CD4-positive, alpha-beta T cell treated with Interleukin-15 for 4 hours (primary cell): ENCODE results near the gene PRICKLE2.

ENCODE experiments used
- DNase-seq: peaks from one replicate; pipeline ENCODE4 v3.0.0-alpha.2; 2020; ENCODE audit warnings: low spot score

Gene PRICKLE2

DNA sequence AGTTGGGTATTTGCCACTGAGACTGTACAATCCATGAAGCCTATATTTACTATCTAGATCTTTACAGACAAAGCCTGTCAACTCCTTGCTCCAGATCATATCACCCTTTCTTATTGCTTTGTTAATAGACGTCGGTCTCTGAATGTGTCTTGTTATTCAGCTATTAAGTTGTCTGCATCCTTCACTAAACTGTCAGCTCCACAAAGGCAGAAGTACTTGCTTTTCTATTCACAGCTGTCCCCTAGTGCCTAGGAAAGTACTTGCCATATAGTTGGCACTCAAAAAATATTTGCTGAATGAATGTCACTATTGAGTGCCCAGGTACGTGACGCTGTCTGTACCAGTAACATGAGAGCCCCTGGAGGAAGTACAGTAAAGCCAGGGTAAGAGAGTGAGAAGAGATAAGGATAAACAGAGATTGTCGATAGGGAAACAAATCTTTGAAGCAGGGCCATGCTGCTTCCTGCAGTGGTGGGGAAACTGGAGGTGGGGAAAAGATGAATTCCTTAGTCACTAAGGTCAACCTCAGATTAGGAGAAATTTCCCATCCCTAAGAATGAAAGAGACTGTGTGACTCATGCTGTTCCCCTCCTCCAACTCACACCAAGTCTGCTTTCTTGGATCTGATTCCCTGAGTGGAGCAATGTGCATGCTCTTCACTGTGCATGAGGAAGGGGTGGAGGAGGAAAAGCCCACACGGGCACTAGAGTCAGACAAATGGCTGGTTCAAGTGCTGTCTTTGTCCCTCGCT is 36.3 kb downstream of the PRICKLE2 start:
- no peak for DNase-seq

DNA sequence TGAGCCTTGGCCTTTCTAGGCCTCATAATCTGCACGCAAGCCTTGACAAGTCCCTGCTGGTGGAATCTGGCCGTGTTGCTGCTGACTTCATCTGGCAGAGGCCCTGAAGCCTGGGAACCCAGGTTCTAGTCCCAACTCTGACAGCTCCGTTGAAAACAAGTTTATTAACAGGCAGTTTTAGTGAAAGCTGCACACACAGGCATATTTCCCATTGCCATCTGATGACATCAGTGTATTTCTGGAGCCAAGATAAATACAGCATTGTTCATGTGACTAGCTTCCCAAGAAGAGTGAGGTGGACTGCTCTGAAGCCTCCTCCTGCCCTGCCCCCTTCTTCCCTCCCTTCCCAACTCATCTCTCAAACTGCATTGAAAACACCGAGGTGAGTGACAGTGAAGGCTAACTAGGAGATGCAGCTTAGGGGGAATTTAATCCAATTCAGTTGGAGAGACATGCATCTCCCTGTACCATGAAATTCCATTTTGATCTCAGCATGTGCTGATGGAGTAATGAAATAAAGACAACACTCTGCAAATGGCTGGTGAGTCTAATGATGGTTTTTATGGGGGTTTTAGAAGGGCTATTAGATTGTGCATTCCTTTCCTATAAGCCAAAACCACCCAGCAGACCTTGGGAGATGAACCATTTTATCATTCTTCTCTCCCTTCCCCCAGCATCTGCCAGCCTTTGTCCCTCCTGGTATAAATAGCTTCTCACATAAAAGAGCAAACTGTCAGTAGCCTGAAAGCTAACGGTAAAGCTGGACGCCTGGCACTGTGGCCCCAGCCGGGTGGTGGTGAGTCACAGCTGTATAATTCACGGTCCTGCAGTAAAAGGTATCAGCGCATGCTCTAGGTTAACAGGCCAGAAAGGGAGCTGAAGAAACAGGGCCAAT is 38.0 kb downstream of the PRICKLE2 start:
- no peak for DNase-seq

DNA sequence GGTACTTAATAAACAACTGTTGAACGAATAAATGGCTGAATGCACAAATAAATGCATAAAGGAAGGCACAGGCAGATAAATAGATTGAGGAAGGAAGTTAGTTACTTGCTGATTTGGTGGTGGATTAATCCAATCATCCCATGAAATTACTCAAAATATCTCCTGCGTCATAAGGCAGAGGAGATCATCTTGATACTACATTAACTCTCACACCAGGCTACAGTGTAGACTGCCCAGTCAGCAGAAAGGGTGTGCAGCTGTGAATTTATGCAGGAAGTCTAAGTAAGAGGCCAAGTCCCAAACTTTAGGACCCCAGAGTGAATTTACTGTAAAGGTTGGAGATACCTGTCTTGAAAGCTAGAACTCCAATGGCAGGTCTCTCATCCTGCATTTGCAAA is 38.6 kb downstream of the PRICKLE2 start:
- no peak for DNase-seq

DNA sequence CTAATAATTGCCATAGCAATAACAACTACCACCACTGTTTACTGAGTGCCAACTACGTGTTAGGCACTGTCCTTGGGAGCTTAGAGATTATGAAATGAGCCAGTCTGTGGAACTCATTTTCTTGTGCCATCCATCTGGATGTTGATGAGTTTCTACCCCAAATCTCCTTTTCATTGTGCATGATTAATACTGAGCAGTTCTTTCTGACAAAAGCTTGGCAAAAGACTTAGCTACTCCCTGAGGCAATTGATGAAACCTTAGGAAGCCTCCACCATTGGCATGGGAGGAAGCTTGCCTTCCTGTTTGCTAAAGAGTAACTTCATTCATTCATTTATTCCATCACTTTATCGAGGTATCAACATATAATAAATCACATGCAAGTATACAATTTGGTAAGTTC is 39.8 kb downstream of the PRICKLE2 start:
- DNase-seq = no peak

DNA sequence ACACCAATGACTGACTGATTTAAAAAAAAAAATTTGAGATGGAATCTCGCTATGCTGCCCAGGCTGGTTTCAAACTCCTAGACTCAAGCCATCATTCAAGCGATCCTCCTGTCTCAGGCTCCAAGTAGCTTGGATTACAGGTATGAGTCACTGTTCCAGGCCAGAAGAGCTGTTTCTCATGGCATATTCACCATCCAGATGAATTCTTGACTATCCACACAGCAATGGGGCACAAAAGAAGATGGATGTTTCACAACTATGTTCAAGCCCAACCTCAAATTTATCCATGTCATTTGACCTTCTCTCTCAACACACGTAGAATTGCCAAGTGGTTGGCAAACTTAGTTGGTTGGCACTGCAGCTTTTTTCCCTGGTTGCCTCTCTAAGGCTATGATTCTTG is 40.6 kb downstream of the PRICKLE2 start:
- no peak for DNase-seq

DNA sequence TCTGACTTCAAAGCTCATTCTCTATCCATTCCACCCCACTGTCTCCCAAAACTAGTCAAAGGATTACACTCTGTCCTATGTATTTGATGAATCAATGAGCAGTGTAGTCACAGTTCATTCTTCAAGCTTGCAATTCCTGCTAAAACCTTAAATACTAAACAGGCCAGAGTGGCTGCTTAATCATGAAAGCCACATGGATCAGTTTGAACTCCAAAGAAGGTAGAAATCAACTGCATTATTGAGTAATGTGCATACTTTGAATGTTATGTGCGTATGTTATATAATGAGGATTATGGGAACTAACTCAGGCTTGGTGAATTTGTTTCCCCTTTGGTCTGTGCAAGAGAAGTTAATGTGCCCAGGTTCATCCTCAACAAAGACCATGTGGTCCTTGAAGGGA is 45.4 kb downstream of the PRICKLE2 start:
- no peak for DNase-seq

DNA sequence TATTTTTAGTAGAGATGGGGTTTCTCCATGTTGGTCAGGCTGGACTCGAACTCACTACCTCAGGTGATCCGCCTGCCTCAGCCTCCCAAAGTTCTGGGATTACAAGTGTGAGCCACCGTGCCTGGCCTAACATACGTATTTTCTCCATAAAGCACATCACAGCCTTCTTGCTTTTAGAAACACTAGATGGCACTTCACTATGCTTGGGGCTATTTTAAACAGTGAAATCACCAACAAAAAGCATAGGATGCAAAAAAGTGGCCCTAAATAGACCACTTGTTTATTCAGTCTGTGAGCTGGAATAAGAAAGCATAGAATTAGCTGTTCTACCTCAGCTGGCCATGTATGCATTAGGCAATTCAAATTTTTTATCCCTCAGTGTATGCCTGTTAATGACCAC is 46.0 kb downstream of the PRICKLE2 start:
- no peak for DNase-seq

DNA sequence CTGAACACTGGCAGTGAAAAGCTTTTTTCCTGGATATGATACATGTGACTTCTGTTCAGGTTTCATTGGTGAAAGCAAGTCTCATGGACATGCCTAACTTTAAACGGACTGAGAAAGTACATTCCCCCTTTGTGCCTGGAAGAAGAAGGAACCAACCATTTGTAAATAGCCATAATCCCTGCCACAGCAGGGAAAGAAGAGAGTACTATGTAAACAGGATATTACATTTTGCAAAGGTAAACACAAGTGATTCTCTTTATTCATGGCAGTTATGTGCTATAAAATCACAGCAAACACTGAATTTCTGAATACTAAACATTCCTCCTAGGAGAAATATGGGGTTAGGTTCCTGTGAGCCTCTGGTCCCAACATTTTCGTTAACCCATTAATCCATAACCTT is 46.8 kb downstream of the PRICKLE2 start:
- DNase-seq = no peak

DNA sequence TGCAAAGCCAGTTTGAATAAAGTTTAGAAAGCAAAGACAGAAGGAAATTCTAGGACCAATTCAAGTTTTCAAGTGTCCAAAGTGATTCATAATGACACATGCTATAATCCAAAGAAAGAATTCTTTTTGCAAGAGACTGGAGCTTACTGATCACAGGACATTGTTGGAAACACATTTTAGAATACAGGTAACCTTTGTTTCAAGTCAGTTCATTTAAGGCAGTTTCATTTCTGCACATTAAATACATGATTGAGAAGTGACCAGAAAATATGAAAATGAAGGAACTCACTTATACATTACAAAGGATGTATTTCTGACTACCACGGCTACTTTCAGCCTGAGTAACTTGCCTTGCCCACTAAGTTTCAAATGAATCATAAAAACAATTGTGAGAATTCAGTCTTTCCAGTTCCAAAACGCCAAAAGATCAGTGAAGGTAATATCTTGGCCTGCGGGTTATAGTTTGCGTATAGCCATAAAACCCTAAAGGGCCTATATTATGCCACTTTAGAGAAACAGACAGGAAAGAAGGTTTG is 48.7 kb downstream of the PRICKLE2 start:
- DNase-seq = no peak

DNA sequence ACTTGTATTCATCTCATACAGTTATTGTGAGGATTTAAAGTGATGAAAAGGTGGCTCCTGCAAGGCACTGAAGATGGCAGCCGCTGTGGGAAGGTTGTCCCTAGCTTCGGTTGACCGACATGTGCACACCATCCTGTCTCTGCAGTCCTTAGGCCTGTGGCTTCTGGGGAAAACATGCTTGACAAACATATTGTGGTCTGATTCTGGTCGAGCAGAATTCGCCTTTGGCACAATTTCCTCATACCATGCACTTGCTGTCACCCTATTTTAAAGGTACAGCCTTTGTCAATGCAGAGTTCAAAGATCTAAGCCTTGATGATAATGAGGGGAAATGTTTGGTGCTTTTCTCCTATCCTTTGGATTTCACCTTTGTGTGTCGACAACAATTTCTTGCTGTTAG is 50.9 kb downstream of the PRICKLE2 start:
- no peak for DNase-seq

DNA sequence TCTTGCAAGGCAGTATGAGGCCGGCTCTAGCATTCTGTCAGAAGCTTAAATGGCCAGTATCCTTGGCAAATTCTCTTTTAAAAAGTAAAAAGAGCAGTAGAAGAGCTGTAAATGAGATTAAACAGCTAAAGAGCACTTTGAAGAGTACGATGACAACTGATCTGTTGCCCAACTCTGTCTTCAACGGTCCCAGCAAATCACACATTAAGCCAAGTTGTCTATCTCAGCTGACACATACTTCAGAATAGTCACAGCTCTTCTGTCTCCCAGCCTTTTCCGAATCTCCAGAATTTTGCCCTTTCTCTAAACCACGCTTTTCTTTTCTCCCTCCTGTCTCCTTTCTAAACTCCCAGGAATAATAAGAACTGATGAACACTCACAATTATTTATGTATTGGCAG is 51.7 kb downstream of the PRICKLE2 start:
- DNase-seq = no peak

DNA sequence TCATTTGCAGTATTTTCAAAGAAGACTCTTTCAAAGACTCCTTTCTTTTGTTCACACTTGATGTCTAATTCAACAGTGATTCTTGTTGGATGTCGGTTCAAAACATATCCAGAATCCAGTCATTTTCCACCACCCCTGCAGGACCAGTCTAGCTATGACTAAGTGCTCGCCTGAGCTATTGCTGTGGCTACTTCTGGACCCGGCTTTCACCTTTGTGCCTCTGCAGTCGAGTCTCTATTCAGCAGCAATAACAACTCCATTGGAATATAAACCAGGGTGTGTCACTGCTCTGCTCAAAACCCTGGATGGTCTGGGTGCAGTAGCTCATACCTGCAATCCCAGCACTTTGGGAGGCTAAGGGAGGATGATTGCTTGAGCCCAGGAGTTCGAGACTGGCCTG is 55.0 kb downstream of the PRICKLE2 start:
- no peak for DNase-seq

DNA sequence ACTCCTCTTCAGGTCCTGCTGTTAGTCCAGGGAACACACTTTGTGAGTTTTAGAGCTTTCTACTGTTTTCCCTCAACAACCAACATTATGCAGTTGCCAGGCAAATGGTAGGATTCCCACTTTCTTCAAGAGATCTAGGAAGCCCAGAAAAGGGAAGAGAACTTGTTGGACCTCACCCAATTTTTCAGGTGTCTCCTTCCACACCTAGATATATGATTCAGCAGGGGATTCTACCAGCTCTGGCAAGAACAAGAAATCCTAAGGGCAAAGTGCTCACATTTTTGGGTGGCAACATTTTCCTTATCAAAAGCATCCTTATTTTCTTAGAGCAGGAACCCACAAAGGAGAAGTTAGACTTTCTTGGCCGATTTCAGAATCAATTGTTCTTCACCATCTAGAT is 57.4 kb downstream of the PRICKLE2 start:
- no peak for DNase-seq

DNA sequence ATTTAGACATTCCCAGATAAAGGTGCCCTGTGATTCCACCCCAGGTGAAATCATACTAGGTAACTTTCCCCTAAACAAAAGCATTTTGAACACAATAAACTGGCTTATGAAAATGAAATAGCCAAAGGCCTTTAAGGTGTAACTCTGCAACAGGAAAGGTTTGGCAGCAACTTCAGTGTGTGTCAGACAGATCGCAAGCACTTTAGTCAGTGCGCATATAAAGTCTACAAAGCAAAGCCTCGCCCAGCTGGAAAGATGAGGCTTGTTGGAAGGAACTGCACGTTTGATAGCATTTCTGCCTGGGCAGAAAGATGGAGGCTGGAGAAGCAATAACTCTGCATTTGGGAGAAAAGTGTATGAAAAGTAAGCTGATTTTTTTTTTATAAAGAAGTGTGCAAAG is 57.9 kb downstream of the PRICKLE2 start:
- DNase-seq = no peak

DNA sequence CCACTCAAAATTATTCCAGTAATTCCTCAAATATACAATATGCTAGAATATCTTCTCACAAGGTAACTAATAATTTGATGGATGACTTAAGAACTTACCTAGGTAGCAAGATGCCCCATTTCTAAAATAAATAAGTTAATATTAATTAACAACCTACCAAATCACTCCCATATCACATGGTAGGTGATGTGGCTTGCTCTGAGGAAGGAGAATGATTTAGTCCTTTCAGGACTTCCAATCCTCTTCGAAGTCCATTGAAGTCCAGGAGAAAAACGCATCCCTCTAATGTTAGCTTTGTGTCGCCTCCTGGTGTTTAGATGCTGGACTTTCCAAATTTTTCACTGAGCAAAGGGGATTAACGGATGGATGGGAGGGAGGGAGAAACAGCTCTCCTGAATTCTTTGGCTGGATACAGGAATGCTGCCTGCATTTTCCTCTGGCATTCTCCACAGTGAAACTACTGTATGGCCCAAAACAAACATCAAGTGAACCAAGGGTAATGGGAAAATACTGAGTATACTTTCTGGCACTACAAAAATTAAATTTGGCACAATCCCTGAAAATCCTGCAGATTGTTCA is 58.6 kb downstream of the PRICKLE2 start:
- no peak for DNase-seq

DNA sequence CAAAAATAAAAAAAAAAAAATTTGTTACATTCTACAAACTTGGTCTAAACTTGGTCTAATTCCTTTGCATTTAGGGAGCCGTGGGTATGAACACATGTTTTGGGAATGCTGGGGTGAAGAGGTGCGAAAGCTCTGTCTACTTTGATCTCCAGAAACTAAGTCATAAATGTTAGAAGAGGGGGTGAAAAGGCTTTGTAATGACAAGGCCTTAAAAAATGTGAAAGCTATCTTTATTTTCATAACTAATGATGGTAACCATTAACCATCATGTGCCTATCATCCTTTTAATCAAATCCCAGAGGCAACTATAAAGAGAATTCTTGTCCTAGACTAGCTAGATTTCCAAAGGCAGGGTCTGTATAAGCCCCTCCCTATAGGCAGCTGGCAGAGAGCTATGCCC is 60.9 kb downstream of the PRICKLE2 start:
- DNase-seq = no peak

DNA sequence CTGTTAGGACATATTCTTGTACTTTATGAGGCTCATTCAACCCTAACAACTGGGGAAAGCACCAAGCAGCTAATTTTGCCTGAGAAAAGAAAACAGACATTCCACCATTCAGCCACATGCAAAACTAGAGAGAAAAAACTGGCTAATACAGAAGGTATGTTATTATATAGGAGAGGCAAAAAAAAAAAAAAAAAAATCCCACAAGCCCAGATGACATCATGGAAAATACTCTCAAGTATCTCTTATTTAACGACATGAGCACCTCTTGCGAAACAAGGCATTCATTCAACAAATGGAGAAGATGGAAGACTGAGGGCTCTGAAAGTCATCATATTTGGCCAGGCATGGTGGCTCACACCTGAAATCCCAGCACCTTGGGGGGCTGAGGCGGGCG is 61.5 kb downstream of the PRICKLE2 start:
- no peak for DNase-seq

DNA sequence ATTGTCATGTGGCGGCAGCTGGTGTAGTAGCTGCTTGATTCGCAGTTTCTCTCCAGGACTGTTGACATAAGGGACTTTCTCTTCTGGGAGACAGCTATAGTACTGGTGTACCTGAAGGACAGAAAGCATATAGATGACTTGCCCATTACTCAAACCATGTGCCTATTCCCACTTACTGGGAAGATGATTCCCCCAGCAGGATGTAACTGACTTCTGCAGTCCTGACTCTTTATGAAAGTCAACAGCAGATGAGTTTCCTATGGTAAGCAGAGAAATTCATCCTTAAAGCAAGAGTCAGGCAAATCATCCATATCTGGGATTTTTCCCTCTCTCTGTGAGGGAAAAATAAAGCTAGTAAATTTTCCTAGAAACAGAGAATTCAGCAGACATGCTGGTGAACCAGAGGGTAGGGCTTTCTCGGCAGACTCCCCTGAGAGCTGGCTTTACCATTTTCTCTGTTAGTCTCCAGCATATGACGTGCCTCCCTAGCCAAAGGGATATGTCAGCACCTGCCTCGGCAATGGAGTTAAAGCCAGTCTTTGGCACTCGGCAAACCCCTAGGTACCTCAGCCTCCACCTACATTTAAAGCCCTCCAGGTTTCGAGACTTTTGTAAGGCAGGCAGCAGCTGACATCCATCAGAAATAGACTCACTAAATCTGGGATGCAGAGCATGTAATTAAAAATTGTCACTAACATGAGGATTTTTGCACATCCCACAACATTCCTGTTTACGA is 62.1 kb downstream of the PRICKLE2 start:
- DNase-seq = no peak

DNA sequence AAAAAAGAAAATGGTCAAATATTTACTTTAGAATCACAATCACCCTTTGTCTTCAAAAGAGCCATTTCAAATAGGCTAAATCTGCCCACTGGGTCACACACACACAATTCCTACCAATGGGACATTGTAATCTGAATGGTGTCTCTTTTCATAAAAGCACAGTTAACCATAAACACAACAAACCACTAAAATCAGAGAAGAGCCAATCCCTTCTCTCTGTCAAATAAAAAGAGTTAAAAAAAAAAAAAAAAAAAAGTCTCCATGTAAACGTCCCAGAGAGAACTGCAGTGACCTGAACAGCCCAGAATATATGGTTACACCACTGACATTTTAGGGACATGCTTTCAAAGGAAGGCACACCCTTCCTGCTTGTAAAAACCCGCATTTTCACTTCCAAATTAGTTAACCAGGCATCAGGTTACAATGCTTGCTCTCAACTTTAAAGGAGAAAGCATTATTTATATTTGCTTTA is 63.7 kb downstream of the PRICKLE2 start:
- DNase-seq = no peak

DNA sequence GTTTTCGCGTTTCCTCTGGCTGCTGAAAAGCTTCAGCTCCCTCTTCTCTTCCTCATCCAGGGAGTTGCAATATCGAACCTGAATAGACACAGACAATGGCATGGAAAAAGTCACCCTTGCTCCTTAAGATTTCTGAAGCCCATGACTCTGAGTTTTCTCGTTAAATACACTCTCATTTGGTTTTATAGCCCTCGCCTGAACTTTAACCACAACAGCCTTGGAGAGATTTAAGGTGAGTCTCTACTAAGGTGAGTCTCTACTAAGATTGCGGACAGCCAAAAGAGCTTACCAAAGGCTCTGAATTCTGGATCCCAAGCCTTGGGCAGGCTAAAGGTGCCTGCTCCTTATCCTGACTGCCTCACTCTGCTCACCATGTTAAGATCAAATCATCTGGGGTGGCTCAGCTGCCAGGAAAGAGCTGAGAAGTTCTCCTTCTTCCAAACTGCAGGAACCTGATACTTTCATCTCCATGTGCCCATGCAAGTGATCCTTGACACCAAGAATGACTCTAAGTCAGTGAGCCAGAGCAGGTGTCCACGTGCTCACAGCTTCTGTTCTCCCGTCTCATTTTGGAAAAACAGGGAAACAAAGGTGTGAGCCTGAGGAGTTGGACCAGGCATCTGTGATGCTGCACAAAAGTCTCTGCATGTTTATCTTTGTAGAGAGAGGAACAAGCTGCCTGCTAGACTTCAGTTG is 65.1 kb downstream of the PRICKLE2 start:
- no peak for DNase-seq

DNA sequence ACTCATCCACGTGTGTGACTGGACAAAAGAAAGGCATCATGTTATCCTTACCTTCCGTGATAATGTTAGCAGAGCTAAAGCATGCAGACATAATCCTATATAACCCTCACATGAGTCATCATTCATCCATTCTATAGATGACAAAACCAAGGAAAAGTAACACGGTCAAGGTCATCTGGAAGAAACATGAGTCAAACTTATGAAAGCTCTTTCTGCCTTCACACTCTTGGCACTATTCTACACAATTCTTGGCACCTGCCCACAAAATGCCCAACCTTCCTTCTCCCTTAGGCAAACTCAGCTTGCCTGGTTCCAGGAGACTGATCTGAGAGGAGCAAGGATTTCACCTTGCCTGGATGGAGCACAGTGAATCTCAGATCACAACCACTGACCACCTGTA is 66.9 kb downstream of the PRICKLE2 start:
- DNase-seq = no peak
